GM18498 (cell line): ENCODE measurements around the gene EXOC3.

Source experiments
- ATAC-seq: cut with Tn5 transposase; IDR thresholded peaks from one replicate; pipeline ENCODE4 v1.9.1; 2021; ENCODE audit warnings: mild to moderate bottlenecking, moderate library complexity; ENCODE audit not compliant: unreplicated experiment

EXOC3 gene

DNA sequence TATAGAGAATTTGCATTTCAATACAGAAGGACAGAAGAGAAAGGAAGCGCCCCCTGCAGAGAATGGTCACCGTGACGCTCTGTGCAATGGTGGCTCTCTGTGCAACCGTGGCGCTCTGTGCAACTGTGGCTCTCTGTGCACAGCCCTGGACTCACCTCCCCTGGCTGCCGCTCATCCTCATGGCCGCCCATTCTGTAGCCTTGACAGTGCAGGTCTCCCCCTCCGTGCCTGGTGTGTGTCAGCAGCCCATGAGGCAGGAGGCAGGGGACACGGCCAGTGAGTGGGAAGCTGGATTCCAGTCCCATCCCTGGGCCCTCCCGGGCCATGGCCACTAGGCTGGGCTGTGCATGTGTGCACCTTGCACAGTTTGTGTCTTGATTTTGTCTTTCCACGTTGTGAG is 12.0 kb downstream of the EXOC3 start:
- ATAC-seq = no peak

DNA sequence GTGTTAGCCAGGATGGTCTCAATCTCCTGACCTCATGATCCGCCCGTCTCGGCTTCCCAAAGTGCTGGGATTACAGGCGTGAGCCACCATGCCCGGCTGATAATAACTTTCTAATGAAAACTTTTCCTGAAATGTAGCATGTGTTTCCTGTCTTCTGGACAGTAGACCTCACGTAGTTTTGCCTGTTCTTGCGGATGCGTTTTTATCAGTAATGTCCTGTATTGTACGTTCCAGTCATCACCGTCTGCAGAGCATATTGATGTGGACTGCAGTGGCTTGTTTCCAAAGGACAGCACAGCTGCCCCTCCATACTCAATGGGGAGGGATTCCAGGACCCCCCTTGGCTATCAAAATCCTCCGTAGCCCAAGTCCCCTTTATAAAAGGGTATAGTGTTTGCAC is 12.8 kb downstream of the EXOC3 start:
- ATAC-seq = no peak

DNA sequence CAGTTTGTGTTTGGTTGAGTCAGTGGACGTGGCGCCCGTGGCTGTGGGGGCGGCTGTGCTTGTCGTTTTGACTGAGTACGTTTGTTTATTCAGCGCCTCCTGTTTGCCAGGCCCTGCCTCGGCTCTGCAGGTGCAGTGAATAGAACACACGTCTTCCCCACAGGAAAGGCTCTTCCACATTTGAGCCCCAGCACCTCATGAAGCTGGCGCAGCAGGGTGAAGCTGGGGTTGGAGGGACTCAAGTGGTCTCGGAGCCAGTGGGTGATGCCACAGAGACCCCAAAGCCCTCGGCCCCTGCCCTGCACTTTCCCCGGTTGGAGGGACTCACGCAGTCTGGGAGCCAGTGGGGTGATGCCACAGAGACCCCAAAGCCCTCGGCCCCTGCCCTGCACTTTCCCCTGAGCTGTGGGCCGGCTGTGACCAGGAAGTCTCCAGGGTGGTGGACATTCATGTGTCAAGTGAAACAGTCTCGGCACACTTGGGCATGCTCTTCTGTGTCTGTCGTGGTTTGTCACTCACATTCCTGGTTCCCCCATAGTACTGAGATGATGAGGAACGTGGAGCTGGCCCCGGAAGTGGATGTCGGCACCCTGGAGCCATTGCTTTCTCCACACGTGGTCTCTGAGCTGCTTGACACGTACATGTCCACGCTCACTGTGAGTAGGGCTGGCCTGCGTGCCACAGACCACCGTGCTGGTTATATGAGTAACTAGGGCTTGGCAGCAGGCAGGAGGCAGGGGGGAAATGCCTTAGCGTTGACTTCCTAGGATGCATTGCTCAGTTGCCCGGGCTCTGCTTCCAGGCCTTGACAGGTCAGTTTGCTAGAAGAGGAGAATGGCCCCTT is 13.6 kb downstream of the EXOC3 start:
- no peak for ATAC-seq

DNA sequence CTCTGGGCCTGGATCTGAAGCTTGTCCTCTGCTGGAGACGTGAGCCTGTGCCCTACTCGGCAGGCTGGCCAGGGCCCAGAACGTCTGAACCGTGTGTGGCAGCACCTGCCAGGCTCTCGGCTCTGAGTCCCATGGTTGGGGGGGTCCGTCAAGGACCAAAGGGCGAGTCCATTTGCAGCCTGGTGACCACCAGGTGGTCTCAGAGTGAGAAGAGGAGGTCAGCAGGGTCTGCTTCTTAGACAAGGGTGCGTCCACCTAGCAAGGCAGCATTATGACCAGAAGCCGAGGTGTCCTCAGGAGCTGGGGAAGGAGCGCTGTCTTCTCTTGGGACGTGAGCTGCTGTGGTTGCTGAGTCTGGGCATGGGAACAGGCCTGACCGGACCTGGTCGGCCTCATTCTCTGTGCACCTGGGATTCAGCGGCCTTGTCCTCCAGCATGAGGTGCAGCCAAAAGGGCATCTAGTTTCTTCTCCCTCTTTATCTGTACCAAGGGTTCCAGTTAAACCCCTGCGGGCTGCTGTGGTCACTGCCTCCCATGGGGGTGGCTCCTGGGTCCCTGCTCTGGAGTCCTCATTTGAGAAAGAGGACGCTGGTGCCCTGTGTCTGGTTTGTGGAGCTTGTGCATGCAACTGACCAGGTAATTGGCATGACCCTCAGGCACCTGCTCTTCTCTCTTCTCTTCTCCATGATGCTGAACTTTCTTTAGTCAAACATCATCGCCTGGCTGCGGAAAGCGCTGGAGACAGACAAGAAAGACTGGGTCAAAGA is 14.4 kb downstream of the EXOC3 start:
- ATAC-seq = no peak

DNA sequence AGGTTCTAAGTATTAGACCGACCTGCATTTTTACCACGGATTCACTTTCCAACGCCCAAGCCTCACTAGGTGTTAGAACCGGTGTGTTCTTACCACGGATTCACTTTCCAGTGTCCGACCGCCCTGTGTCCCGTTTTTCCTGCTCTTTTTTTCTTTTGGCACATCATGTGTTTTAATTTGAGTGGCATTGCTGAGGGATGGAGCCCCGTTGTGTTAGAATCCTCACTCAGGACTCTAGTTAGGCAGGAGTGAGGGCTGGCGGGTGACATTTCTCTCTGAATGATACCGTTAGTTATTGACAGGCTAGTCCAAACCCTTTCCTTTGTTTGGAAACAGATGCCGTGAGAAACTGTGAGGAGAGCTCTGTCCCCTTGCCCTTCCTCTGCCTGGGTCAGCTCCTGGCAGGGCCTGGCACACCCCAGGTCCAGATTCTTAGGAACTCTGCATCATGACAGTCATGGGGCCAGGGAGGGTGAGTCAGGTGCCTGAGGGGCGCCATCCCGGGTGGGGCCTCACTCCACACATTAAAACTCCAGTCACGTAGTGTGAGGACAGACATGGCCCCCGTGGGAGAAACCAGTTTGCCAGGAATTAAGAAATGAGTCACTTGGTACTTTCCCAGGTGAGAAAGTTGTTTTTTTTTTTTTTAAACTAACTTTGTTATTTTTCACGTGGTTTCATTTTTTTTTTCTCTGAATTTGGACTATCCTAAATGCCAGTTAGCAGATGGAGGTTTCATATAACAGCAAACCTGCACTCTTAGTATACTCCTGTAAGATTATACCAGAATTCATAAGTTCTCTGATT is 15.8 kb downstream of the EXOC3 start:
- no peak for ATAC-seq

DNA sequence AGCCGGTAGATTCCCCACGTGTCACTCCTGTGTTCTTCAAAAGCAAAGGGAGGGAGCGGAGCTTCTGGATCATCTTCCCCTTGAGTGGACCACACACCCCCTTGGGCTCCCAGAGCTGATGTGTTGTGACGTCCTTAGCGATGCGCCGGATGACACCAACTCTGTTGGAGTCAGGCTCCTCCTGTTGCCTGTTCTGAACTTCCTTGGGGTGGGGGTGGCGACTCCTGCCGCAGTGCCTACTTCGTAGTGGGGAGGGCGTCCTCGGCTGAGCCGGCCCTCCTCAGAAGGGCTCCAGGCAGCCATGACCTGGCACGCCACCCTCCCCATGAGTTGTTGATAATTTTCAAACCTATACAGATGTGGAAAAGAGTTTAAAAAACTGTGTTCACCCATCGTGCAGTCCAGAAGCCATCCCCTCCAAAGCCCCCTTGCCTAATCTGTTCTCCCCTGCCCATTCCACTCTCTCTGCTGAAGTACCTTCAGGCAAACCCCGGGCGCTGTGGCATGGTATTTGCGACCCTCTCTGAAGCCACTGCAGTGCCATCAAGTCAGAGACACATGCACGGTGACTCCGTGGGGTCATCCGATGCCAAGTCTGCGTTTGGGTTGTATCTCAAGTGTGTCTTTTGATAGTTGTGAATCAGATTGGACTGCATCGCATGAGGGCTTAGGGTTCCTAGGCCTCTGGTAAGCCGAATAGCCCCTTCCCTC is 16.7 kb downstream of the EXOC3 start:
- no peak for ATAC-seq

DNA sequence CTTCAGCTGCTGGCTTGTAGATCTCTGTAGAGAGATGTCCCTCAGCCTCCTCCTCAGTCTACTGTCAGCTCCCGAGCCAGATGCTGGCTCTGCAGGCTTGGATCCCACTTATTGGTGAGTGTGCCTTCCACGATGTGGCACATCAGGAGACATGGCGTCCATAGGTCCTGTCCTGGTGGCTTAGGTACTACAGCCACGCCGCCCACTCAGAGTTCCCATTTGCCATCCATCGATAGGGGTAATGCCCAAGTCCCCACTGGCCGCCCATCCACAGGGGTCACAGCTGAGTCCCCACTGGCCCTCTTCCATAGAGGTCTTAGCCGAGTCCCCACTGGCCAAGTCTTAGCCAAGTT is 17.3 kb downstream of the EXOC3 start:
- ATAC-seq = no peak

DNA sequence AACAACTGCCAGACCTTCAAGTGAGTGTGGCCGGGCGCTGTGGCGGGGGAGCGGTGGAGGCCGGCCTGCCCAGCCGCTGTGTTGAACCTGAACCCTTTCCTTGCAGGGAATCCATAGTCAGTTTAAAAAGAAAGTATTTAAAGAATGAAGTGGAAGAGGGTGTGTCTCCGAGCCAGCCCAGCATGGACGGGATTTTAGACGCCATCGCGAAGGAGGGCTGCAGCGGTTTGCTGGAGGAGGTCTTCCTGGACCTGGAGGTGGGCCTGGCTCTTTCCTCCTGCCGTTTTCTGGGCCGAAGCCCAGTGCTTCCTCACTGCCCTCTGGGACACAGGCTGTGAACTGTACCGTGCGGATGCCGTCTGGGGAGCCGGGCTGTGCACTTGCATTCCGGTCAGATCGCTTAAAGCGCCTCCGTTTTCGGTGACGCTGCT is 19.1 kb downstream of the EXOC3 start:
- no peak for ATAC-seq

DNA sequence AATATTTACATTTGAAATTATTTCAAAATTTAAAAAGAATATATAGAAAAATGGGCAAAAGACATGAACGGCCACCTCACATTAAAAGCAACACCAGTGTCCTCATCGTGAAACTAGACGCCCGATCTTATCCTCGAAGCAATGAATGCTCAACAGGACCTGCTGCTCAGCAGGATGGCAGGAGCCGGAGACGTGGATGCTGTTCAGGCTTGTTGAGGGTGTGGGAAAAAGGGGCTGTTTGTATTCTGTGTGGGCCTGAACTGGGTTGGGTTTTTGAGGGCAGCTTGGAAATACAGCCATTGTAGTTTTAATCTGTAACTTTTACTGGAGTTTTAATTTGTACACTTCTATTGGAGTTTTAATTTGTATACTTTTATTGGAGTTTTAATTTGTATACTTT is 20.3 kb downstream of the EXOC3 start:
- ATAC-seq = no peak

DNA sequence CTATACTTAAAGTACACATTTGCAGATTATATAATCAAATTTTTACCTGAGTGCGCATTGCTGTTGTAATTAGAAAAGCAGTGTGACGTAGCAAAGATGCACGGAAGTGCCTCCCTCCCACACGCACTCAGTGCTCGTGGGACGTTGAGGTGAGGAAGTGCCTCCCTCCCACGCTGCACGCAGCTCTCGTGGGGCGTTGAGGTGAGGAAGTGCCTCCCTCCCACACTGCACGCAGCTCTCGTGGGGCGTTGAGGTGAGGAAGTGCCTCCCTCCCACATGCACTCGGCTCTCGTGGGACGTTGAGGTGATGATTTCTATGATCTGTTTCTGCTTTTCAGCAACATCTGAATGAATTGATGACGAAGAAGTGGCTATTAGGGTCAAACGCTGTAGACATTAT is 21.0 kb downstream of the EXOC3 start:
- ATAC-seq = no peak

DNA sequence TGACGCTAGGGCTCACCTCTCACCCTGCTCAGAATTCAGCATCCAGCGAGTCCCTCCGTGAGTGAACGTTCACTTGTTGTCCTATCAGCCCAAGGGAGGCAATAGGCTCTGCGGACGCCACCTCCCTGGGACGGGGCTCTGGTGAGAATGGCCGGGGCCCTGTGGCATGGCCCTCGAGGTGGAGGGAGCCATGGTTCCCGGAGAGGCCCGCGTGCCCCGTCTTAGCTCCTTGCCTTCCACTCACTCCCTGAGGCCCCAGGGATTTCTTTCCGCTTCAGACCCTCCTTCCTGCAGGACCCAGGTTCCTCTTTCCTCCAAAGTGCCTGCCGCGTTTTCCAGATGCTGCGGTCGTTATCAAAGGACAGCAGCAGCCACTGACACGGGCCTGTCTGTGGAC is 21.5 kb downstream of the EXOC3 start:
- ATAC-seq = no peak

DNA sequence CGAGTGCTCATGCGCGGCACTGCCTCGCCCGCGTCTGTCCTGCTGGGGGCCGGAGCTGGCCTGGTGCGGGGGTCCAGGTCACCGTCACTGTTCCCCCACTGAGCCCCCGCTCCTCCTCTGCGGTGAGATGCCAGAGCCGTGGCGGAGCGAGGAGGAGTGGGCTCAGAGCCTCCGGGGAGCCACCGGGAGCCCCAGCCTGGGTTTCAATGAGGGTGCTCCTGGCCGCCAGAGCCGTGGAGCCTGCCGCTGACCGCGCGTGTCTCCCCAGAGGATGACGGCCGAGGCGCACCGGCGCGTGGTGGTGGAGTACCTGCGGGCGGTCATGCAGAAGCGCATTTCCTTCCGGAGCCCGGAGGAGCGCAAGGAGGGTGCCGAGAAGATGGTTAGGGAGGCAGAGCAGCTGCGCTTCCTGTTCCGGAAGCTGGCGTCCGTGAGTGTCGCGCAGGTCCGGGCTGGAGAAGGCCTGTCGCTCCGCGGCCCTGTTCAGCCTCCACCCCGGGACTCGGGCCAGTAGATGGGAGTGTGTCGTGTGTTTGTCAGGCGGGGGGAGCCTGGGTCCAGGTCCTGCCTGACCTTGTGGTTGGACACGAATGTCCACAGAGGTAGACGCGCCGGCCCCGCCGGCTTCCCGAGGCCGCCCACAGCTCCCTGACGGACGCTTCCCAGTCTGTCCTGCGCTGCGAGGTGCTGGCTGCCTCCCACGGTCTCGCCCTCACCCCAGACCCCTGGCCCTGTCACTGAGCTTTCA is 22.0 kb downstream of the EXOC3 start:
- no peak for ATAC-seq

DNA sequence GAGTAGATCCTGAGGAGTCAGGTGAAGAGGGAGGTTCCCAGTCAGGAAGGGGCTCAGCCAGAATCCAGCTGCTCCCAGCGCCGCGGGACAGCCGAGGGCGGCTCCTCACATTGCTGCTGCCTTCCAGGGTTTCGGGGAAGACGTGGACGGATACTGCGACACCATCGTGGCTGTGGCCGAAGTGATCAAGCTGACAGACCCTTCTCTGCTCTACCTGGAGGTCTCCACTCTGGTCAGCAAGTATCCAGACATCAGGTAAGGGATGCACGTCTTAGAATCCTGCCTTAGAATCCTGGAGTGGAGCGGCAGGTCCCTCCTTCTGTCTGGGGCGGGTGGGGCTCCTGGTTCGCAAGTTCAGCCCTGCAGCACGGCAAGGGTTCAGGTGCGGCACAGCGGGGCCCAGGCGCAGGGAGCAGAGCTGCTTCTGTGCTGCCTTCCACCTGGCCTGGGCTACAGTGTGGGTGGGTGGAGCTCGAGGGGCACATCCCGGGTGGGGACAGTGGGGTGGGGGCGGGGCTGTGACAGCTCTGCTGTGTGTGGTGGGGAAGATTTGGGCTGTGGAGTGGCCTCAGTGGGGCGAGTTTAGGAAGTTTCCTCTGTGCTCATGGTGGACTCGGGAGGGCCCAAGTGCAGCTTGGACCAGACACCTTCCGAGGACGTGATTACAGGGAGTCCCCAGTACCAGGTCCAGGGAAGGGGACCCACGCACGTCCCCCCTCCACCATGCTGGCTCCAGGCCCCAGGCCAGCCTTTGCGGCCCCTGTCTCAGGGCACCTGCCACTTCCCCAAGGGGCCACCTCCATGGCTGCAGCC is 22.8 kb downstream of the EXOC3 start:
- no peak for ATAC-seq

DNA sequence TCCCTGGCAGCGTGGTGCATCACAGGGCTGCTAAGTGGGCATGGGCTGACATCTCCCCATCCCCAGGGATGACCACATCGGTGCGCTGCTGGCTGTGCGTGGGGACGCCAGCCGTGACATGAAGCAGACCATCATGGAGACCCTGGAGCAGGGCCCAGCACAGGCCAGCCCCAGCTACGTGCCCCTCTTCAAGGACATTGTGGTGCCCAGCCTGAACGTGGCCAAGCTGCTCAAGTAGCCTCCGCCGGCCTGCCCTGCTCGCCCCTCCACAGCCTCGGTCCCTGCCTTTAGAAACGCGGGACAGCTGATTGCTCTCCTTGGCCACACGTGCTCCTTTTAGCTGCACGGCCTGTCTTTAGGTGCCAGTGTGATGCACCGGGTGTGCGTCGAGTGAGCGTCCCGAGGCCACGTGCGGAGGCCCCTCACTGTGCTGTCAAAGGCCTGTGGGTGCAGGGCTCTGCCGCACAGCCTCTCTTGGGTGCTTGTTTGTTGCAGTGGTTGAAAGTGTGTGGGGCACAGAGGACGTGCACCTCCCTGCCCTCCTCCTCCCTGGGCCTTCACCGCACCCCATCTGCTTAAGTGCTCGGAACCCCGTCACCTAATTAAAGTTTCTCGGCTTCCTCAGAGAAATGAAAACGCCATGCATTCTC is 23.8 kb downstream of the EXOC3 start:
- no peak for ATAC-seq

DNA sequence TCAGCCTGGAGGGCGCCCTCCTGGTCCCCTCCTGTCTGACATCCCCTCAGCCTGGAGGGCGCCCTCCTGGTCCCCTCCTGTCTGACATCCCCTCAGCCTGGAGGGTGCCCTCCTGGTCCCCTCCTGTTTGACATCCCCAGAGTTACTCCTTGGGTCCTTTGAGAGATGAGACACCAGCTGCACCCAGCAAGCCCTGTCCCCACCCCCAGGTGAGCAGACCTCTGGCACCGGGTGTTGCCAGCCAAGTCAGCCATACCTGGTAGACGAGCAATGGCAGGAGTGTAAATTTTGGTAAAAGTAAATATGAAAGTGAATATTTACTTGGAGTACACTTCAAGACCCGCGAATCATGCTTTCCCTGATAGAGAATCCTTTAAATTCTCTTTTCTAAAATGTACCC is 25.4 kb downstream of the EXOC3 start:
- no peak for ATAC-seq

DNA sequence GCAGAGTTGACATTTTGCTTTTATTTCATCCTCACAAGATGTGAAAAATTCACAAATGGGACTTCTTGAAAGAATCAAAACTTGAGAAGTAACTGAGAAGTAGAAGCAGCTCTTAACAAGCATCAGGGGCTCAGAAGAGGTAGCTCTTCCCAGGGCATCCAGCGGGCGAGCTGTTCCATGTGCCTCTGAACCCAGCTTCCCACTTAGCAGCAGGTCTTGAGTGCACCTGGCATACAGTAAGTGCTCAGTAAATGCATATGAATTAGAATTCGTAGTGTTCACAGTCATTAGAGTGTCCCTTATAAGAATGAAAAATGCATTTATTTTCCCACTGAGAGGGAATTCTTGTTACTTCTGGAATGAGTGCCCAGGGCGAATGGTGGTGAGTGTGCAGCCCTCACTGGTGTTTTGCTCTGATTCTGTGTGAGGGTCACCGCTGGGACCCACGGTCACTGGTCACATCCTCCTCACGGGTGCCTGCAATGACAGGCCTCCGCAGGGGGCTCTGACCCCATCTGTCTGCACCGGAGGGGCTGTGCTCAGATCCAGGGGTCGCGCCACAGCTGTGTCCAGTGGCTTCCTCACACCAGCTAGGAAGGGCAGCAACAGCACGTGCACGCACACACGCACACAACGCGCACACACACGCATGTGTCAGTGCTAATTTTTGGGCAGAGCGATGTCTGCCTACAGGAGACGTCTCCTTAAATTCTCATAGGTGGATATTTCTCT is 26.9 kb downstream of the EXOC3 start:
- ATAC-seq = no peak

DNA sequence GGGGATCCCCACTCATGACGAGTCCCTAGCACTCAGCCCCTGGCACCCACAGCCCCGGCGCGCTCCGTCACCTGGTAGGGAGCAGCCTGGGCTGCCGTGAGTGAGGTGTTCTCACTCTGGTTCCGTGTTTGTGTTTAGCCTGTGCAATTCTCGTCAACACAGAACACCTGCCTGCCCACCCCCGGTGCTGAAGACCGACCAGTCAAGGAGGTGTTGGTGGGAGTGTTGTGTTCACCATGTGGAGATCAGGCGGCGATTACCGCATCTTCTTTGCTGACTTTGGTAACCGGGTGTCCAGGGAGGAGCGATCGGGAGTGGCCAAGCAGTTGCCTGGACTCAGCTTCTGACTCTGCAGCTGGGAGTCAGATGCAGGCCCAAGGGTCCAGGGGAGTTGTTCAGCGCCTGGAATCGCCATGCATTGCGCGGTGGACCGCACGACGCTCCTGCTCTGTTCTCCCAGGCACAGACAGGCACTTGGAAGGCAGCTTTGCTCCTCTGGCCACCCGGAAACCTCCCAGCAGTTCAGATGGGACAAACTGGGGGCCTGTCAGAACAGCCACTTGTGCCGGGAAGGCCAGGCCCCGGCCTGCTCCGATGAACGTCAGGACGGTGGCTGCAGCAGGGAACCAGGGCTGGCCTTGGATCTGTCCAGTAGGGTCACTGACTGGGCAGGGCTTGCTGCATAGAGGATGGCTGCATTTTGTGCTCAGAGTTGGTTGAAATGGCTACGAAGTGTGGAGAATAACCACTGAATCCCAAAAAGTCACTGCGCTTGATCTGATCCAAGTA is 28.2 kb downstream of the EXOC3 start:
- no peak for ATAC-seq

DNA sequence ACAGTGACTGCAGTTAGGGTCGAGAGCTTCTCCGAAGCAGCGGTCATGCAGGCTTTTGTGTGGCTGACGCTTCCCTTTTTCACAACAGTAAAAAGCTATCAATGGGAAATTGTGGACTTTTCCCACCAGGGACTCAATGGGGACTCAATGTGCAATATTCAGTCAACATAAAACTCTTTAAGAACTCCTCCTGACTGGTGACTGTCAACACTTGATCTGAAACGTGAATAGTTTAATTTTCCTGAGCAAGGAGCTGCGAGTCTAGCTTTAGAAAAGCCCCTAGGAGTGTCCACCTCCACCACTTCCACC is 28.7 kb downstream of the EXOC3 start:
- ATAC-seq = no peak
